HFF-Myc (cell line): ENCODE results near the gene SAPCD2.

Experiments
- DNase-seq: peaks from one replicate; pipeline ENCODE4 v3.0.0-alpha.2; 2011; ENCODE audit warnings: low read depth; ENCODE audit errors: extremely low read depth
- H3K4me3 ChIP-seq: replicated peaks from 2 replicates; pipeline ENCODE4 v1.5.1; 2011; ENCODE audit warnings: low read depth, mild to moderate bottlenecking, control low read depth, low read length
- TF ChIP-seq, protein P1 (sequence below): IDR thresholded peaks from 2 replicates; pipeline ENCODE4 v1.5.1; 2012; ENCODE audit warnings: mild to moderate bottlenecking, low read depth, low read length, control low read depth; ENCODE audit errors: missing control alignments

Gene SAPCD2

DNA sequence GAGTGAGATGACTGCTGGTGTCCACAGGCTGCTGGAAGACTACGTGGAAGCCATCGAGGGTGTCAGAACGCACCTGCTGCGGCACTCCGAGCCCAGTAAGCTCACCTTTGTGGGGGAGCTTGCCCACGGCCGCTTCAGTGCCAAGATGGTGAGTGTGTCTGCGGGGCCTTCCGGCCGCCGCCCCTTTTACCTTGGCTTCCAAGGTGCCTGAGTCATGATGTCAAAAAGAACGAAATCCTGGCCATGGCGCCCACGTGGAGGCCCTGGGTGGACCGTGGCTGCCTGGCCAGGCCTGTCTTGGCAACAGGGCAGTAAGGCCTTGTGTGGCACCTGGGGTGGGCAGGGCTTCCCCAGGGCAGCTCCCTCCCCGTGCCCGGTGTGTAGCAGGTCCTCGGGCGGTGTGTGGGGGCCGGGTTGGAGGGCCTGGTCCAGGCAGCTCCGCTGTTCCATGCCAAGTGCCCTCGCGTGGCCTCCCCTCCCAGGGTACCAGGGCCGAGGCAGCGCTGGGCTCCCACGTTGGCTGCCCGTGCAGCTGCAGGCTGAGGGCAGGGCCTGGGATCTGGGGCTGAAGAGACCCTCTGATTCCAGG is 36.4 kb upstream of the SAPCD2 start:
- TF ChIP-seq, protein P1, sequence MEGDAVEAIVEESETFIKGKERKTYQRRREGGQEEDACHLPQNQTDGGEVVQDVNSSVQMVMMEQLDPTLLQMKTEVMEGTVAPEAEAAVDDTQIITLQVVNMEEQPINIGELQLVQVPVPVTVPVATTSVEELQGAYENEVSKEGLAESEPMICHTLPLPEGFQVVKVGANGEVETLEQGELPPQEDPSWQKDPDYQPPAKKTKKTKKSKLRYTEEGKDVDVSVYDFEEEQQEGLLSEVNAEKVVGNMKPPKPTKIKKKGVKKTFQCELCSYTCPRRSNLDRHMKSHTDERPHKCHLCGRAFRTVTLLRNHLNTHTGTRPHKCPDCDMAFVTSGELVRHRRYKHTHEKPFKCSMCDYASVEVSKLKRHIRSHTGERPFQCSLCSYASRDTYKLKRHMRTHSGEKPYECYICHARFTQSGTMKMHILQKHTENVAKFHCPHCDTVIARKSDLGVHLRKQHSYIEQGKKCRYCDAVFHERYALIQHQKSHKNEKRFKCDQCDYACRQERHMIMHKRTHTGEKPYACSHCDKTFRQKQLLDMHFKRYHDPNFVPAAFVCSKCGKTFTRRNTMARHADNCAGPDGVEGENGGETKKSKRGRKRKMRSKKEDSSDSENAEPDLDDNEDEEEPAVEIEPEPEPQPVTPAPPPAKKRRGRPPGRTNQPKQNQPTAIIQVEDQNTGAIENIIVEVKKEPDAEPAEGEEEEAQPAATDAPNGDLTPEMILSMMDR: no peak
- DNase-seq: no peak

GRCh38 chr9:137105814-137106661 is 35.7 kb upstream of the SAPCD2 start:
- TF ChIP-seq, protein P1: no peak
- DNase-seq: no peak
- H3K4me3 ChIP-seq: no peak overlapping the region

More for the DNA sequence above, 36.4 kb upstream of the SAPCD2 start:
- no peak overlapping the region for H3K4me3 ChIP-seq

DNA sequence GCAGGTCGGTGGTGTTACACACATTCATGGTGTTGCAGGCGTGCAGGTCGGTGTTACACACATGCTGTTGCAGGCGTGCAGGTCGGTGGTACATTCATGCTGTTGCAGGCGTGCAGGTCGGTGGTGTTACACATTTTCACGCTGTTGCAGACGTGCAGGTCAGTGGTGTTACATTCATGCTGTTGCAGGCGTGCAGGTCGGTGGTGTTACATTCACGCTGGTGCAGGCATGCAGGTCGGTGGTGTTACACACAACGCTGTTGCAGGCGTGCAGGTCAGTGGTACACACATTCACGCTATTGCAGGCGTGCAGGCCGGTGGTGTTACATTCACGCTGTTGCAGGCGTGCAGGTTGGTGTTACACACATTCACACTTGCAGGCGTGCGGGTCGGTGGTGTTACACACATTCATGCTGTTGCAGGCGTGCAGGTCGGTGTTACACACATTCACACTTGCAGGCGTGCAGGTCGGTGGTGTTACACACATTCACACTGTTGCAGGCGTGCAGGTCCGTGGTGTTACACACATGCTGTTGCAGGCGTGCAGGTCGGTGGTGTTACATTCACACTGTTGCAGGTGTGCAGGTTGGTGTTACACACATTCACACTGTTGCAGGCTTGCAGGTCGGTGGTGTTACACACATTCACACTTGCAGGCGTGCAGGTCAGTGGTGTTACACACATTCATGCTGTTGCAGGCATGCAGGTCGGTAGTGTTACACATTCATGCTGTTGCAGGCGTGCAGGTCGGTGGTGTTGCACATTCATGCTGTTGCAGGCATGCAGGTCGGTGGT is 33.0 kb upstream of the SAPCD2 start:
- DNase-seq: no peak
- H3K4me3 ChIP-seq: no peak overlapping the region
- TF ChIP-seq, protein P1: no peak

DNA sequence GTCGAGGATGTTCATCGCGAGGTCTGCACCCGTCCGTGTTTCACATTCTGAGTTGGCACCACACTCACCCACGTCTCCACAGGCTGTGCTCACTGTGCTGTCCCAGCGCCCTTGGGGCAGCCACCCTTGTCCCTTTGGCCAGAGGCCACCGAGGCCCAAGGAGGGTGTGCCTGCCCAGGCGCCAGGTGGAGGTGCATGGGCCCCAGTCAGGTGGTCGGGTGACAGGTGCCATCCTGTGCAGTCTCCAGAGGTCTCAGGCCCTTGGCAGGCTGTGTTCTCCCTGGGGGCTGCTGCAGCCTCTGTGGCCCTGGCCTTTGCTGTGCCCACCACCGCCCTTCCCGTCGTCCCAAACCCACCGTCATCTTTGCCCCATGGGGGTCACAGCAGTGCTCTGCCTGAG is 28.9 kb upstream of the SAPCD2 start:
- H3K4me3 ChIP-seq: no peak overlapping the region
- TF ChIP-seq, protein P1: no peak
- DNase-seq: no peak

GRCh38 chr9:137097761-137098462 is 27.6 kb upstream of the SAPCD2 start:
- no peak for DNase-seq
- H3K4me3 ChIP-seq: no peak overlapping the region
- TF ChIP-seq, protein P1: no peak

- TF ChIP-seq, protein P1: no peak
- no peak for DNase-seq
- no peak overlapping the region for H3K4me3 ChIP-seq
These were observed 26.6 kb upstream of the SAPCD2 start for GRCh38 chr9:137096785-137097546.
